ENCODE measurements around the gene ACYP1. TPM values are rescaled to one million over a fixed set of nuclear protein-coding genes. Genes with fewer than 3 reads are reported as not detected.
A peak's percentile ranks its signal among the peaks of the same experiment; 100 is the strongest.

ACYP1 gene
- total and polyA plus RNA-seq, 9 of the 15 experiments (the other 6 are each of a cell fraction or from before 2014, with no cell fraction given) = 19.9 to 113 (median 52.3) TPM

- TF ChIP-seq ZNF407 (IDR thresholded peaks at IDR 0.05; ENCODE audit: low read depth) (no peak), HNRNPL (IDR thresholded peaks at IDR 0.05; ENCODE audit: low read depth, low read length) (no peak), SRF (CRISPR knock-in tag; IDR thresholded peaks at IDR 0.05) (no peak), ZC3H4 (CRISPR knock-in tag; IDR thresholded peaks at IDR 0.05; ENCODE audit: borderline replicate concordance) (no peak), CTBP1 (IDR thresholded peaks at IDR 0.05; ENCODE audit: borderline replicate concordance) (peak; percentile 49; the same call in 1 of the 2 replicates)
- TF ChIP-seq, protein P1, sequence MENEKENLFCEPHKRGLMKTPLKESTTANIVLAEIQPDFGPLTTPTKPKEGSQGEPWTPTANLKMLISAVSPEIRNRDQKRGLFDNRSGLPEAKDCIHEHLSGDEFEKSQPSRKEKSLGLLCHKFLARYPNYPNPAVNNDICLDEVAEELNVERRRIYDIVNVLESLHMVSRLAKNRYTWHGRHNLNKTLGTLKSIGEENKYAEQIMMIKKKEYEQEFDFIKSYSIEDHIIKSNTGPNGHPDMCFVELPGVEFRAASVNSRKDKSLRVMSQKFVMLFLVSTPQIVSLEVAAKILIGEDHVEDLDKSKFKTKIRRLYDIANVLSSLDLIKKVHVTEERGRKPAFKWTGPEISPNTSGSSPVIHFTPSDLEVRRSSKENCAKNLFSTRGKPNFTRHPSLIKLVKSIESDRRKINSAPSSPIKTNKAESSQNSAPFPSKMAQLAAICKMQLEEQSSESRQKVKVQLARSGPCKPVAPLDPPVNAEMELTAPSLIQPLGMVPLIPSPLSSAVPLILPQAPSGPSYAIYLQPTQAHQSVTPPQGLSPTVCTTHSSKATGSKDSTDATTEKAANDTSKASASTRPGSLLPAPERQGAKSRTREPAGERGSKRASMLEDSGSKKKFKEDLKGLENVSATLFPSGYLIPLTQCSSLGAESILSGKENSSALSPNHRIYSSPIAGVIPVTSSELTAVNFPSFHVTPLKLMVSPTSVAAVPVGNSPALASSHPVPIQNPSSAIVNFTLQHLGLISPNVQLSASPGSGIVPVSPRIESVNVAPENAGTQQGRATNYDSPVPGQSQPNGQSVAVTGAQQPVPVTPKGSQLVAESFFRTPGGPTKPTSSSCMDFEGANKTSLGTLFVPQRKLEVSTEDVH (IDR thresholded peaks at IDR 0.05; ENCODE audit: low read depth, partially characterized antibody) = peak; percentile 31
Observed at GRCh38 chr14:75025082-75025481, 38.7 kb downstream of the ACYP1 start (continued).
